C1 segment of cervical spinal cord (tissue), 14 donors: ENCODE results near the gene AACS.
"Not testable (repeated sequence)": the region's sequence is repeated elsewhere in the genome, so short reads cannot be mapped to it uniquely, and the experiment has no call there.

Experiments used
- DNase-seq, 14 donors: peaks; one replicate each; lab custom pipeline; 2025; lab: John Stamatoyannopoulos, UW

Gene AACS

GRCh38 chr12:125124320-125124966, 59.2 kb downstream of the AACS start:
- DNase-seq, result no peak

- no peak for DNase-seq
These were observed 60.0 kb downstream of the AACS start for GRCh38 chr12:125125271-125125670.

- no peak for DNase-seq
These were observed 63.4 kb downstream of the AACS start for GRCh38 chr12:125128439-125129178.

GRCh38 chr12:125129179-125129571, 63.9 kb downstream of the AACS start:
- no peak for DNase-seq

GRCh38 chr12:125129591-125130255, 64.5 kb downstream of the AACS start:
- DNase-seq, result no peak

- DNase-seq, result no peak
These were observed 66.7 kb downstream of the AACS start for GRCh38 chr12:125131958-125132357.

GRCh38 chr12:125132698-125133400, 67.6 kb downstream of the AACS start:
- DNase-seq, result no peak

GRCh38 chr12:125133616-125134015, 68.4 kb downstream of the AACS start:
- no peak for DNase-seq

- no peak for DNase-seq
These were observed 69.3 kb downstream of the AACS start for GRCh38 chr12:125134576-125134975.

- no peak for DNase-seq
These were observed 70.7 kb downstream of the AACS start for GRCh38 chr12:125135906-125136305.

- DNase-seq, result no peak
These were observed 71.5 kb downstream of the AACS start for GRCh38 chr12:125136702-125137101.

GRCh38 chr12:125137766-125138344, 72.6 kb downstream of the AACS start:
- no peak for DNase-seq

GRCh38 chr12:125140279-125141209, 75.3 kb downstream of the AACS start:
- no peak for DNase-seq

- DNase-seq, result not testable (repeated sequence)
These were observed 76.0 kb downstream of the AACS start for GRCh38 chr12:125141210-125141573.

- no peak for DNase-seq
These were observed 77.4 kb downstream of the AACS start for GRCh38 chr12:125142601-125143000.

GRCh38 chr12:125143491-125143890, 78.3 kb downstream of the AACS start:
- no peak for DNase-seq

GRCh38 chr12:125145196-125145595, 80.0 kb downstream of the AACS start:
- peak in 1 of 14 donors; percentile 82 for DNase-seq

GRCh38 chr12:125148316-125148715, 83.1 kb downstream of the AACS start:
- DNase-seq, result no peak

GRCh38 chr12:125149160-125150108, 84.2 kb downstream of the AACS start:
- DNase-seq, result no peak

- DNase-seq, result no peak
These were observed 86.0 kb downstream of the AACS start for GRCh38 chr12:125151284-125151683.
